ENCODE results near the gene PCDHB5.
"Not testable (repeated sequence)": the region's sequence is repeated elsewhere in the genome, so short reads cannot be mapped to it uniquely, and the experiment has no call there.

Gene PCDHB5

DNA sequence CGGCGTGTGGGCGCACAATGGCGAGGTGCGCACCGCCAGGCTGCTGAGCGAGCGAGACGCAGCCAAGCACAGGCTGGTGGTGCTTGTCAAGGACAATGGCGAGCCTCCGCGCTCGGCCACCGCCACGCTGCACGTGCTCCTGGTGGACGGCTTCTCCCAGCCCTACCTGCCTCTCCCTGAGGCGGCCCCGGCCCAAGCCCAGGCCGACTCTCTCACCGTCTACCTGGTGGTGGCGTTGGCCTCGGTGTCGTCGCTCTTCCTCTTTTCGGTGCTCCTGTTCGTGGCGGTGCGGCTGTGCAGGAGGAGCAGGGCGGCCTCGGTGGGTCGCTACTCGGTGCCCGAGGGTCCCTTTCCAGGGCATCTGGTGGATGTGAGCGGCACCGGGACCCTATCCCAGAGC lies 17.1 kb downstream of the PCDHB5 start:
- not testable (repeated sequence) for DNase-seq (ENCODE audit: low read depth in 2 of 2)

DNA sequence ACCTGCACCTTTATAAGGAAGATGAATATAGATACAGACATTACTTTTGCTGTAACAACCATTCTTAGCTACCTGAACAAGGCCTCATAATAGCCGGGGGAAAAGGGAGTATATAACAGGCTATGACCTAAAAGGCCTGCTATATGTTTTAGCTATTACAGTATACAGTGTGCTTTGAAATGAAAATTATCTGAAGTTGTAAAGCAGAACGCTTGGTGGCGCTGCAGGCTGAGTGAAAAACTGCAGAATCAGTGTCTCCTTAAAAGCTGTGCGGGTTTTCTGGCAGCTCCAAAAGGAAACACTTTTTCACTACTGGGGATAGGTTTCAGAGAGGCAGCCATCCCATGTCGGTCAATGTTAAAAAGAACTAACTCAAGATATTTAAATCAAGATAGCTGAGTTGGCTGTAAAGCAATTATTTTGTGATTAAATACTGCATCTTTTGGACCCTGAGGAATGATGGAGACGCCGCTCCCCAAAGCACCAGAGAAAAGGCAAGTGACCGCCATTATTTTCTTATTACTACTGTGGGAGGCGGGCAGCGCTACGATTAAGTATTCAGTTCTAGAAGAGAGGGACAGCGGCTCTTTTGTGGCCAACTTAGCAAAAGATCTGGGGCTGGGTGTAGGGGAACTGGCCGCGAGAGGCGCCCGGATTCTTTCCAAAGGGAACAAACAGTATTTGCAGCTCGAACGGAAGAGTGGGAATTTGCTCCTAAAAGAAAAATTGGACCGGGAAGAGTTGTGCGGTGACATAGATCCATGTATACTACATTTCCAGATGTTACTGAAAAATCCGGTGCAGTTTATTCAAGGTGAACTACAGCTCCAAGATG lies 20.8 kb downstream of the PCDHB5 start:
- no peak for DNase-seq (ENCODE audit: low read depth in 2 of 2)

GRCh38 chr5:141157356-141157755 lies 22.4 kb downstream of the PCDHB5 start:
- not testable (repeated sequence) for DNase-seq (ENCODE audit: low read depth in 2 of 2)

DNA sequence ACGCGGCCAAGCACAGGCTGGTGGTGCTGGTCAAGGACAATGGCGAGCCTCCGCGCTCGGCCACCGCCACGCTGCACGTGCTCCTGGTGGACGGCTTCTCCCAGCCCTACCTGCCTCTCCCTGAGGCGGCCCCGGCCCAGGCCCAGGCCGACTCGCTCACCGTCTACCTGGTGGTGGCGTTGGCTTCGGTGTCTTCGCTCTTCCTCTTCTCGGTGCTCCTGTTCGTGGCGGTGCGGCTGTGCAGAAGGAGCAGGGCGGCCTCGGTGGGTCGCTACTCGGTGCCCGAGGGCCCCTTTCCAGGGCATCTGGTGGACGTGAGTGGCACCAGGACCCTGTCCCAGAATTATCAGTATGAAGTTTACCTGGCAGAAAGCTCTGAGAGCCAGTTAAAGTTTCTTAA lies 22.9 kb downstream of the PCDHB5 start:
- DNase-seq (ENCODE audit: low read depth in 2 of 2), result not testable (repeated sequence)

- no peak for DNase-seq (ENCODE audit: low read depth in 2 of 2)
Observed at GRCh38 chr5:141172381-141173204, 37.6 kb downstream of the PCDHB5 start, which contains the start of gene PCDHB7. Gene PCDHB7 (plus strand): TSS chr5:141172644. CDS start chr5:141172836, 192 bp downstream.

GRCh38 chr5:141174291-141175104 lies 39.5 kb downstream of the PCDHB5 start:
- not testable (repeated sequence) for DNase-seq (ENCODE audit: low read depth in 2 of 2)

DNA sequence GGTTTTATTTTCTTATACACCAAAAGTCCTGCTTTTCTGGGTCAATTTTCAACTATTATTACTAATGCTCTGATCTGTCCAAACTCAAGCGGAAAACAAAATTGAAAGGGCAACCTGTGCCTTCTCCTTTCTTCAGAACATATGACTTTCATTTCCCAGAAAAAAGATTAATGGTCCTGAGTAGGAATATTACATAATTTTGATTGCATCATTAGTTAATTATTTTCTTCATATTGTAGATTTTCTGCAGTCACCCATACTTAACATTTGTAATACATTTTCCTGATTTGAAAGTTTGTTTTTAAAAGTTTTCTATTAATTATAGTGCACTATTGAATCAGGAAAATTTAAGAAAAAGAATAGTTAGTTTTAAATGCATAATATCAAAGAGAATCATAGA lies 40.9 kb downstream of the PCDHB5 start:
- no peak for DNase-seq (ENCODE audit: low read depth in 2 of 2)

- DNase-seq (ENCODE audit: low read depth in 2 of 2), result not testable (repeated sequence)
Observed at GRCh38 chr5:141177577-141178191, 42.7 kb downstream of the PCDHB5 start, which contains the start of gene PCDHB8. Gene PCDHB8 (plus strand): TSS chr5:141177790. CDS start chr5:141178035, 245 bp downstream.

DNA sequence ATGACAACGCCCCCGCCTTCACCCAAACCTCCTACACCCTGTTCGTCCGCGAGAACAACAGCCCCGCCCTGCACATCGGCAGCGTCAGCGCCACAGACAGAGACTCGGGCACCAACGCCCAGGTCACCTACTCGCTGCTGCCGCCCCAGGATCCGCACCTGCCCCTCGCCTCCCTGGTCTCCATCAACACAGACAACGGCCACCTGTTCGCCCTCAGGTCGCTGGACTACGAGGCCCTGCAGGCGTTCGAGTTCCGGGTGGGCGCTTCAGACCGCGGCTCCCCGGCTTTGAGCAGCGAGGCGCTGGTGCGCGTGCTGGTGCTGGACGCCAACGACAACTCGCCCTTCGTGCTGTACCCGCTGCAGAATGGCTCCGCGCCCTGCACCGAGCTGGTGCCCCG lies 44.4 kb downstream of the PCDHB5 start:
- DNase-seq (ENCODE audit: low read depth in 2 of 2), result not testable (repeated sequence)

- not testable (repeated sequence) for DNase-seq (ENCODE audit: low read depth in 2 of 2)
Observed at GRCh38 chr5:141179876-141180275, 44.9 kb downstream of the PCDHB5 start.

DNA sequence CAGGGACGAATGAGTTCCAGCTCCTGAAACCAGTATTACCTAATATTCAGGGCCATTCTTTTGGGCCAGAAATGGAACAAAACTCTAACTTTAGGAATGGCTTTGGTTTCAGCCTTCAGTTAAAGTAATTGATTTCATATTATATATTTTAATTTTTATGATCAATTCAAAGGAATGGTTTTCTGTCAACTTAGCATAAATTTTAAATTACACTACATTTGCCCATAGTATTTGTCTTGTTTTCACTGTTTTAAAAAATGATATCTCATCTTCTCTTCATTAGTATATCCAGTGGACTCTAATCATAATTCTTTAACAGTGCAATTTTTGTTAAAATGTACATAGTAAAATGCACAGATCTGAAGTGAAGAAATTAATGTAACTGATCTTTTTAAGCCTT lies 45.3 kb downstream of the PCDHB5 start:
- no peak for DNase-seq (ENCODE audit: low read depth in 2 of 2)

GRCh38 chr5:141182248-141182647 lies 47.2 kb downstream of the PCDHB5 start, which contains the start of gene PCDHB16:
Gene PCDHB16 (plus strand): TSS chr5:141182387. CDS start chr5:141182560, 173 bp downstream.
- no peak for DNase-seq (ENCODE audit: low read depth in 2 of 2)

DNA sequence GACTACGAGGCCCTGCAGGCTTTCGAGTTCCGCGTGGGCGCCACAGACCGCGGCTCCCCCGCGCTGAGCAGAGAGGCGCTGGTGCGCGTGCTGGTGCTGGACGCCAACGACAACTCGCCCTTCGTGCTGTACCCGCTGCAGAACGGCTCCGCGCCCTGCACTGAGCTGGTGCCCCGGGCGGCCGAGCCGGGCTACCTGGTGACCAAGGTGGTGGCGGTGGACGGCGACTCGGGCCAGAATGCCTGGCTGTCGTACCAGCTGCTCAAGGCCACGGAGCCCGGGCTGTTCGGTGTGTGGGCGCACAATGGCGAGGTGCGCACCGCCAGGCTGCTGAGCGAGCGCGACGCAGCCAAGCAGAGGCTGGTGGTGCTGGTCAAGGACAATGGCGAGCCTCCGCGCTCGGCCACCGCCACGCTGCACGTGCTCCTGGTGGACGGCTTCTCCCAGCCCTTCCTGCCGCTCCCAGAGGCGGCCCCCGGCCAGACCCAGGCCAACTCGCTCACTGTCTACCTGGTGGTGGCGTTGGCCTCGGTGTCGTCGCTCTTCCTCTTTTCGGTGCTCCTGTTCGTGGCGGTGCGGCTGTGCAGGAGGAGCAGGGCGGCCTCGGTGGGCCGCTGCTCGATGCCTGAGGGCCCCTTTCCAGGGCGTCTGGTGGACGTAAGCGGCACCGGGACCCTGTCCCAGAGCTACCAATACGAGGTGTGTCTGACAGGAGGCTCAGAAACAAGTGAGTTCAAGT lies 49.3 kb downstream of the PCDHB5 start:
- DNase-seq (ENCODE audit: low read depth in 2 of 2), result not testable (repeated sequence)

DNA sequence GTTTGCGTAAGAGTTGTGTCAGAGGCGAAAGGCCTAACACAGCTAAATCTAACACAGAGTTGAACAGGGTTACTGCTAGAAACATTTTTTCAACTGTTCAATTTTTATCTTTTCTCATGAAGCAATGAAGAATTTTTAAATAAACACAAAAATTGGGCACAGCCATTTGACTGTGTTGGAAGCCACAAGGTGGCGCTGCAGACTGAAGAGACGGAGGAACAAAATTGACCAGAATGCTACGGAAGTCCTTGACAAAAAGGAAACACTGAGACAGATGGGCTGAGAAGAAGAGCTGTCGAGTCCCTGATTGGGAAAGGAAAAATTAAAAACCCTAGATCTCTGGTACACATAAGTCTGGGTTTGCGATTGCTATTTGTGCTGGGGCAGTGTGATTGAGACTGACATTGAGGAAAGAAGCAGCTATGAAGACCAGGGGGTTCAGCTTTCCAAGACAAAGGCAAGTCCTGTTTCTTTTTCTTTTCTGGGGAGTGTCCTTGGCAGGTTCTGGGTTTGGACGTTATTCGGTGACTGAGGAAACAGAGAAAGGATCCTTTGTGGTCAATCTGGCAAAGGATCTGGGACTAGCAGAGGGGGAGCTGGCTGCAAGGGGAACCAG lies 52.0 kb downstream of the PCDHB5 start, which contains the start of gene PCDHB9:
TSS of gene PCDHB9 (plus strand) at position 265 of the 616 bp plus-strand sequence. CDS start at position 423, 158 bp downstream.
- no peak for DNase-seq (ENCODE audit: low read depth in 2 of 2)
